HFF-Myc (cell line): Measurements from ENCODE around the gene GABPB2.

Experiments
- DNase-seq: peaks from one replicate; pipeline ENCODE4 v3.0.0-alpha.2; 2011; ENCODE audit warnings: low read depth; ENCODE audit errors: extremely low read depth
- H3K4me3 ChIP-seq: replicated peaks from 2 replicates; pipeline ENCODE4 v1.5.1; 2011; ENCODE audit warnings: low read depth, mild to moderate bottlenecking, control low read depth, low read length
- TF ChIP-seq, protein P1 (sequence below): IDR thresholded peaks from 2 replicates; pipeline ENCODE4 v1.5.1; 2012; ENCODE audit warnings: mild to moderate bottlenecking, low read depth, low read length, control low read depth; ENCODE audit errors: missing control alignments

The GABPB2 gene

DNA sequence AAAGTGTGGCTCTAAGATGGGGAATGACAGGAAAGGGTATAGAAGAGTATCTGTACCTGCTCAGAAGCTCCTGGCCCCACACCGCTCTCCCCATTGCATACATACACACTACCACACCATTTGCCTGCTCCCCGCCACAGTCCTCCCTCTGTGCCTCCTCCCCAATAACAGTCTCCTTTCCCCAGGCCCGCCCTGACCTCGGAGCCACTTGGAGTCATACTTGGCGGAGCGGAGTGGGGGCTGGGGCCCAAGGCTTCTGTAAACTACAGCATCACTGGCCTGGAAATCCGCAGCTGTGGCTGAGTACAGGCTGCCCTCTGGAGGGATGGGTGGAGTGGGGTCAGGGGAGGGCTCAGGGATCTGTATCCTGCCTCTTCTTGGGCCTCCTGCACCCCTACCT, 67.2 kb downstream of the GABPB2 start:
- DNase-seq: no peak
- TF ChIP-seq, protein P1, sequence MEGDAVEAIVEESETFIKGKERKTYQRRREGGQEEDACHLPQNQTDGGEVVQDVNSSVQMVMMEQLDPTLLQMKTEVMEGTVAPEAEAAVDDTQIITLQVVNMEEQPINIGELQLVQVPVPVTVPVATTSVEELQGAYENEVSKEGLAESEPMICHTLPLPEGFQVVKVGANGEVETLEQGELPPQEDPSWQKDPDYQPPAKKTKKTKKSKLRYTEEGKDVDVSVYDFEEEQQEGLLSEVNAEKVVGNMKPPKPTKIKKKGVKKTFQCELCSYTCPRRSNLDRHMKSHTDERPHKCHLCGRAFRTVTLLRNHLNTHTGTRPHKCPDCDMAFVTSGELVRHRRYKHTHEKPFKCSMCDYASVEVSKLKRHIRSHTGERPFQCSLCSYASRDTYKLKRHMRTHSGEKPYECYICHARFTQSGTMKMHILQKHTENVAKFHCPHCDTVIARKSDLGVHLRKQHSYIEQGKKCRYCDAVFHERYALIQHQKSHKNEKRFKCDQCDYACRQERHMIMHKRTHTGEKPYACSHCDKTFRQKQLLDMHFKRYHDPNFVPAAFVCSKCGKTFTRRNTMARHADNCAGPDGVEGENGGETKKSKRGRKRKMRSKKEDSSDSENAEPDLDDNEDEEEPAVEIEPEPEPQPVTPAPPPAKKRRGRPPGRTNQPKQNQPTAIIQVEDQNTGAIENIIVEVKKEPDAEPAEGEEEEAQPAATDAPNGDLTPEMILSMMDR: no peak
- no peak overlapping the region for H3K4me3 ChIP-seq

DNA sequence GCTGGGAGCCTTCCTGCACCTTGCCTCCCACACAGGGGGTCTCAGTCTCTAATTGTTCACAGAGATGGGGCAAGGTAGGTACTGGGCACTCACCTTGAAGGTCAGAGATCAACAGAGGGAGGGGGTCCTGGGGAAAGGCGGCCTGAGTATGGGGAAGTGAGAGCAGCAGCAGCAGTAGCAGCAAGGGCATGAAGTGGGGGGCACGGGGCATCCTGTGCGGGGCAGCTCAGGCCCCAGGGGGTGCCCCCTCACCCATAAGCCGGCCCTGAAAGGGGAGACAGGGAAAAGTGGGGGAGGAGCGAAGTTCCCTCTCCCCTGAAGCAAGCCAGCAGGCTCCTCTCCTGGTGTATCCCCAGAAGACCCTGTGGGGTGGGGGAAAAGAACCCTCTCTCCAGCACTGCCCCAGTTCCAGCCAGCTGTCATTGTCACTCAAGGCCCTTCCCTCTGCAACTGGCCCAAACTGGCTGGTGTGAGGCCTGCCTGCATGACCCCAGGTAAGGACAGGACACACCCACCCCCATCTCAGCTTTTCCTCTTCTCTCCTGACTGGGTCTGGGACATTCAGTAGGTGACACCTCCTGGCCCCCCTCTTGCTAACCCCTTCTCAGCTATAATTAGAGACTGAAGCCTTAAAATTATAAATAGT, 72.0 kb downstream of the GABPB2 start:
- no peak overlapping the region for H3K4me3 ChIP-seq
- no peak for DNase-seq
- TF ChIP-seq, protein P1: no peak

DNA sequence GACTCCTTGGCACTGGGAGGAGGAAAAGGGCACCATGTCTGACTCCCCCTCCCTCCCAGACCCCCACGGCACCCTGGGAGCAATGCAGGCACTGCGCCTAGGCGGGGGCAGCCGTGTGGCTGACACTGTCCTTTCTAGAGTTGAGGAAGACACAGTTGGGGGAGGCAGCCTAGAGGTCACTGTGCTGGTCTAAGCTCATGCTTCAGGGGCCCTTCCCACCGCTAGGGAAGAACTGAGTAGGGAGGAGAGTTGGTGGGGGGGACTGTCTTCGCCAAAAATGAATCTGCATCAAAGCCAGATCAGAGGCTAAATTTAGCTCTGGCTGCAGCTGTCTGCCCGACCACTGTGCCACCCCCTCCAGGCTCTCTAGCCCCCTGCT, 72.5 kb downstream of the GABPB2 start:
- H3K4me3 ChIP-seq: no peak overlapping the region
- no peak for DNase-seq
- TF ChIP-seq, protein P1: no peak

DNA sequence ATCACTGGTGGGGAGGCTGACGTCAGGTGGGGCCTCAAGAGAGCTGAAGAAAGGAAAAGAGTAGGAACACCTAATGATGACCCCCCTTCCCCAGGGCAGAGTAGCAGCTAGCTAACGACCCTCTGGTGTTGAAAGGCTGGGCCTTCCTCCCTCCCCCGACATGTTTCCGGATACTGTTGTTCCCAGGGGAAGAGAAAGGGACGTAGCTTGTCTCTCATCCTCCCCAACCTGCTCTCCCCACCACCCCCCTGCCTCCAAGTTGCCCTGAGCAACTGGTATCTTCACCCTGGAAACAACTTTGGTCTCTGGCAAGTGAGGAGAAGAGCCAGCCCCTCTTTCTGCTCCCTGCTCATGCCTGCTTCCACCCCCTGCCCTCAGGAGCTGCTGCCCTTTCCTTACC, 73.4 kb downstream of the GABPB2 start:
- no peak overlapping the region for H3K4me3 ChIP-seq
- no peak for DNase-seq
- TF ChIP-seq, protein P1: no peak

DNA sequence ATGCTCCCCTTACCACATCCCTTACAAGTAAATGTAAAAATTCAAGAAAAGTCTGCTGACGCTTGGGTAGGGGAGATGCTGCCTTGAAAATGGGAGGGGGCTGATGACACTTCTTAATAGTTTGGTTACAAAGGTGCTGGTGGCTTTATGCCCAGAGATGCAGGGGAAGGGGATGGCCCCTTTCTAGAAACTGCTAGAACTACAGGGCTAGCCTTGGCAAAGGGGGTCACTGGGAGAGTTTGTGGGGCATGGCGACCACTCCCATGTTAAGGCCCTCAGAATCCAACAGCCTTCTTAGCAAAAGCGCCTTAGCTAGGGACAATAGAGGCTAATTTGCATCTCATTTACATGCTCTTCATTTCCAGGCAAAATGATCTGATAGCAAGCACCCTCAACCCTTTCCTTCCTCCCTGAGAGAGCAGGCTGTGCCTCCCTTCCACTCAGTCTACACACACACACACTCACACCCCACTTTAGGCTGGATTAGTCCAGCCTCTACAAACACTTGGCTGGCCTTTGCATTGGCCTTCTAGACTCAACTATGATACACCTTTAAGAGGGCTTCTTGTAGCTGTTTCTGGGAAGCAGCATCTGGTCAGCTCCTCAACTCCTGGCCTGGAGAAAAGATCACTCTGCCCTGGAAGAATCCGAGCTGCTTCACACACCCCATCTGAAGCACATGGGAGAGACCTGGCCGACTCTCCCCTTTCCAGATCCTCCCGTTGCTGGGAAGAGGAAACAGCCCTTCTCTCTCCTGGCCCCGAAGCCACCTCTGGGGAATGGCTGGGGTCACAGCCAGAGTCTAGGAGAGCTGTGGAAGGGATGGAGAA, 74.1 kb downstream of the GABPB2 start:
- no peak overlapping the region for H3K4me3 ChIP-seq
- TF ChIP-seq, protein P1: no peak
- DNase-seq: no peak

DNA sequence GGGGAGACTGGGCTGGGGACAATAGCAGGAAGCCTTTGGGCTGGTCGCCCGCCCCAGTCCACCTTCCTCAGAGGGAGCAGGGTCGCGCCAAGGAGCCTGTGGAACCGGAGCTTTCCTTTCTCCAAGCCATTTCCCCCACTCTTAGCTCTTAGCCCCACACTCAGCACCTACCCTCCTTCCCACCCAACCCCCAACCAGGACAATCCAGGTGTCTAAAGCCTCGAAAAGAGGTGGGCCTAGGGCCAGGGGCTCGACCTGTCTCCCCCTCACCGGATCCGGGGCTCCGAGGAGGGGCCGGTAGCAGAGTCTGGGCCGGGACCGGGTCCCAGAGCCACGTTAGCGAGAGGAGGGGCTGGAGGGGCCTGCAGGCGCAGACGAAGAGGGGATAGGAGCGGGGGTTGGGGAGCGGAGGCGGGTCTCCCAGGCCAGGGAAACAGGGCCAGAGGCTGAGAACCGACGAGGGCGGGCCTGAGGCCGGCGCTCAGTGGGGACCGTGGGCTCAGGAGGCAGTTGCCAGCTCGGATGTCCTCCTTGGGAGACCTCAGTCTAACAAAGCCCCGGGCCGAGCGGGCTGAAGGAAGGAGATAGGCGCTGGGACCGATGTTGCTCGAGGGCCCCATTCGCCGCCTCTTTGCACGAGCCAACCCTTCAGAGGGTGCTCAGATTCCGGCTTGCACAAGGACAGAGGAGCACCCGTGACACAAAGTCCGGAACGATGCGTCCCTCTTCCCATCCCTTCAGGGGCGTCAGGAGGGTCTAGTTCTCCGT, 74.9 kb downstream of the GABPB2 start:
- peak overlapping the region; percentile 51 for H3K4me3 ChIP-seq
- no peak for DNase-seq
- TF ChIP-seq, protein P1: no peak
